GM21529 (cell line): ENCODE results near the gene GNG12.
A peak's percentile ranks its signal among the peaks of the same experiment; 100 is the strongest.
"Not testable (repeated sequence)": the region's sequence is repeated elsewhere in the genome, so short reads cannot be mapped to it uniquely, and the experiment has no call there.

Source experiments
- ATAC-seq: cut with Tn5 transposase; IDR thresholded peaks from one replicate; pipeline ENCODE4 v1.9.1; 2021; ENCODE audit not compliant: unreplicated experiment

The GNG12 gene

GRCh38 chr1:67735806-67736627 is 97.2 kb downstream of the GNG12 start:
- peak; percentile 93 for ATAC-seq

GRCh38 chr1:67735206-67735605 is 98.1 kb downstream of the GNG12 start:
- ATAC-seq = no peak

- ATAC-seq = no peak
These were observed 99.0 kb downstream of the GNG12 start for GRCh38 chr1:67734323-67734690.

- no peak for ATAC-seq
These were observed 99.5 kb downstream of the GNG12 start for GRCh38 chr1:67733681-67734322.

- peak; percentile 35 for ATAC-seq
These were observed 100.5 kb downstream of the GNG12 start for GRCh38 chr1:67732750-67733151.

- ATAC-seq = no peak
These were observed 101.9 kb downstream of the GNG12 start for GRCh38 chr1:67731322-67731721.

GRCh38 chr1:67730312-67730711 is 103.0 kb downstream of the GNG12 start:
- not testable (repeated sequence) for ATAC-seq

GRCh38 chr1:67729872-67730271 is 103.4 kb downstream of the GNG12 start:
- ATAC-seq = no peak

- ATAC-seq = no peak
These were observed 107.0 kb downstream of the GNG12 start for GRCh38 chr1:67726224-67726623.

- no peak for ATAC-seq
These were observed 108.2 kb downstream of the GNG12 start for GRCh38 chr1:67724928-67725560.

- ATAC-seq = peak; percentile 74
These were observed 109.6 kb downstream of the GNG12 start for GRCh38 chr1:67723620-67724019.

- ATAC-seq = peak; percentile 2
These were observed 110.1 kb downstream of the GNG12 start for GRCh38 chr1:67723126-67723525.

- ATAC-seq = no peak
These were observed 110.8 kb downstream of the GNG12 start for GRCh38 chr1:67722292-67722944.

GRCh38 chr1:67721650-67722291 is 111.5 kb downstream of the GNG12 start:
- ATAC-seq = peak; percentile 52

GRCh38 chr1:67721112-67721511 is 112.2 kb downstream of the GNG12 start:
- no peak for ATAC-seq

- ATAC-seq = no peak
These were observed 113.7 kb downstream of the GNG12 start for GRCh38 chr1:67719329-67720196.

GRCh38 chr1:67717876-67718275 is 115.4 kb downstream of the GNG12 start:
- ATAC-seq = no peak

GRCh38 chr1:67716800-67717199 is 116.5 kb downstream of the GNG12 start:
- no peak for ATAC-seq

- ATAC-seq = no peak
These were observed 117.4 kb downstream of the GNG12 start for GRCh38 chr1:67715819-67716218.
